Left forelimb (tissue), 1 donor: ENCODE data around the gene NSMF.

ENCODE experiments used
- DNase-seq: peaks from one replicate; pipeline ENCODE4 v3.0.0-alpha.2; 2018; ENCODE audit warnings: low spot score

The NSMF gene

GRCh38 chr9:137448602-137448962 is 10.6 kb downstream of the NSMF start:
- no peak for DNase-seq

GRCh38 chr9:137447722-137448601 is 11.2 kb downstream of the NSMF start:
- DNase-seq, result no peak

- no peak for DNase-seq
Observed at GRCh38 chr9:137446851-137447471, 12.2 kb downstream of the NSMF start.

DNA sequence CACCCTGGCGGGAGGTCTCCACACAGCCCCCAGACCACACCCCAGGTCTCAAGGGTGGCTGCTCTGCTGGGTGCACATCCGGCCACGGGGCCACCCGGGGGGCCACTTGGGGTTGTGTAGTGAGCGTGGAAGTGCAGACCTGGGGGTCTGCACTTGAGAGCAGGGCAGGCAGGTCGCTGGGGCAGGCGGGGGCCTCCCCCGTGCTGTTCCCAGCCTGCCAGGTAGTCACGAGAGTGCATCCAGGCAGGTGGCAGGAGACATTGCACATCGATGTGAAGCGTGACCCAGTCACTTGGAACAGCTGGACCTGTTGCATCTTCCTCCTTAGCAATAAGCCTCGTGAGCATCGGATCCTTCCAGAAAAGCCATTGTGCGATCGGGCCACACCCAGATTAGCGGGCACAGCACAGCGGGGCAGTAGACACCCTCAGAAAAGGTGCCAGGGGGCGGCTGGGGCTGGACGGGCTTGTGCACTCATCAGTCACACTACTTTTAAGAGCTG is 13.2 kb downstream of the NSMF start:
- DNase-seq, result no peak

- DNase-seq, result no peak
Observed at GRCh38 chr9:137445275-137445807, 13.8 kb downstream of the NSMF start.

GRCh38 chr9:137444106-137444790 is 14.9 kb downstream of the NSMF start:
- no peak for DNase-seq

- no peak for DNase-seq
Observed at GRCh38 chr9:137441935-137442321, 17.2 kb downstream of the NSMF start.

GRCh38 chr9:137441289-137441934 is 17.7 kb downstream of the NSMF start, which contains the start of gene ENTPD8:
Gene ENTPD8 (minus strand): TSS chr9:137441357. CDS start chr9:137438285, 3,072 bp downstream.
- no peak for DNase-seq

- no peak for DNase-seq
Observed at GRCh38 chr9:137439158-137439714, 19.9 kb downstream of the NSMF start.

DNA sequence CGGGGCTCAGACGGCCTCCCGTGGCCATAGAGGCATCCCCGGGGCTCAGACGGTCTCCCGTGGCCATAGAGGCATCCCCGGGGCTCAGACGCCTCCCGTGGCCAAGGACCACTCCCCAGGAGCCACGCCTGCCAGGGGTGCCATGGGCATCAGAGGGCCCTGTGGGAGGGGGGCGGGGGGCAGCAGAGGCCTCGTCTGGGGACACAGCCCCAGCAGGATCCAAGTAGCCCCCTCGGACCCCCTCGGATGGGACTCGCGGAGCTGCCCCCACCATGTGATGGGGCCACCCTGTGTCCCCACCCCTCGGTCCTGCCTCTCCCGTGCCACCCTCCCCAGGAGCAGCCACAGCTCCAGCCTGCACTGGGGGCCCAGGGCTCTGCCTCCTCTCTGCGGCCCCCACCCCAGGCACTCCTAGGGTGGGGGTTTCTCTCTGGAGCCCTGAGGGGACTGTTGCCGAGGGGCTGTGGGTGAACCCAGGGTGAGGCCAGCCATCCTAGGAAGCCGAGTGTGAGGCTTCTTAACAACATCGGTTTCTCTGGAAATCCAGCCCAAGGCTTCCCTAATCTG is 20.5 kb downstream of the NSMF start:
- no peak for DNase-seq

GRCh38 chr9:137437691-137438590 is 21.2 kb downstream of the NSMF start:
- DNase-seq, result no peak

- DNase-seq, result no peak
Observed at GRCh38 chr9:137436761-137437600, 22.2 kb downstream of the NSMF start.

DNA sequence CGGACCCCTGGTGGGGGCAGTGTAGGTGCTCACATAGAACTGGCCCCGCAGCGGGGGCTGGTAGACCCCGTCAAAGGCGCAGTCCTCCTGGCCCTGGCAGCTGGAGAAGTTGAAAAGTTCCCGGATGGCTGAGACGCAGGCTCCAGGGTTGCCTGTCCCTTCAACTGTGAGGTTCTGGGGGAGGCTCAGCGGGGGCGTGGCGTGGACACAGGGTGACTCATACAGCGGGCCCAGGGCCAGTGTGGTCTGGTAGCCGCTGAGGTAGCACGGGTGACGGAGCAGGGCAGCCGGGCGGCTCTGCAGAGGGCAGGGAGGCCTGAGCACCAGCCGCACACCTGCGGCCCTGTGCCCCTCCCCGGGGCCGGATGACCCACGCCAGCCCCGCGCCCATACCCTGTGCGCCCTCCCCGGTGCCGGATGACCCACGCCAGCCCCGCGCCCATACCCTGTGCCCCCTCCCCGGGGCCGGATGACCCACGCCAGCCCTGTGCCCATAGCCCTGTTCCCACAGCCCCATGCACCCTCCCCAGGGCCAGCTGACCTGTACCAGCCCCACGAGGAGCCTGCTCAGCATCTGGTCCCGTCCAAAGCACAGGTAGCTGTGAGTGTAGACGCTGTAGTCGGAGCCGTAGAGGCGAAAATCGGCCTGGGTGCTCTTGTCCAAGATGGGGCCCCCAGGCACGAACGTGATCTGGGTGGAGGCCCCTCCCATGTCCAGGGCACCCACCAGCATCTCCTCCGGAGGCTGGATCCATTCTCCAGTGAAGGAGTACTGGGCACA is 23.0 kb downstream of the NSMF start:
- no peak for DNase-seq

DNA sequence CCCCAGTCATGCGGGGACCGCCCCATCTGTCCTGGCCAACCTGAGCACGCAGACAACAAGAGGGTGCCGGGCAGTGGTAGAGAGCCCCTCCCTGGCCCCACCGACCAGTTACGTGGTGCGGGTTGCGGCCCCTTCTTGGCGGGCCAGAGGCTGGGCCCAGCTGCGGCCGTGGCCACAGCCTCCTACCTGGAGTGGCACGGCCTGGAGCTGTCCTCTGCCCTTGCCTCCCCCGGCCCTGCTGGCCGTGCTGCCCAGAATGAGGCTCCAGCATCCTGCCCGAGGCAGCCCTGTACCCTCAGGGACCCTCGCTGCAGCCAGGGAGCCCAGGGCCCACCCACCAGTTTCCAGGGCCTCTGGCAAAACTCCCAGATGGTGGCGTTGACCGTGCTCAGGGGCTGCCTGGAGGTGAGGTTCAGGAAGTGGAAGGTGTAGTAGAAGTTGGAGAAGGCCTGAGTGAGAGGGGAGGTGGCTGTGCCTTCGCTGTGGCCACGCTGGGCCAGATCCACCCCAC is 23.7 kb downstream of the NSMF start:
- no peak for DNase-seq

- no peak for DNase-seq
Observed at GRCh38 chr9:137434498-137435380, 24.4 kb downstream of the NSMF start.

GRCh38 chr9:137433916-137434431 is 25.2 kb downstream of the NSMF start:
- no peak for DNase-seq

DNA sequence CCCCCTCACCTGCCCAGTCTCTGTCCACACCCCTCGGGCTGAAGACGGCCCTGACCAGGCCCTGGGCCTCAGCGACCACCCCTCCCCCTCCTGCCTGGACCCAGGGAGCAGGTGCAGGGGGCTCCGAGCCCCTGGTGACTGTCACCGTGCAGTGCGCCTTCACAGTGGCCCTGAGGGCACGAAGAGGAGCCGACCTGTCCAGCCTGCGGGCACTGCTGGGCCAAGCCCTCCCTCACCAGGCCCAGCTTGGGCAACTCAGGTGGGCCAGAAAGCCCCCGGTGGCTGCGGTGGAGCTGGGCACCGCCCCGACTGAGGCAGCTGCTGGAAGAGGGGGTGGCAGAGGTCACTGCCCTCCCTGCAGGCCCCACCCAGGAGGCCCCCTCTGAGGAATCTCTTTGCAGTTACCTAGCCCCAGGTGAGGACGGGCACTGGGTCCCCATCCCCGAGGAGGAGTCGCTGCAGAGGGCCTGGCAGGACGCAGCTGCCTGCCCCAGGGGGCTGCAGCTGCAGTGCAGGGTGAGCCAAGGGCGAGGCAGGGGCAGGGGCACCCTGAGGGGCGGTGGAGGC is 25.7 kb downstream of the NSMF start:
- DNase-seq, result no peak
